HepG2 (cell line): Measurements from ENCODE around the gene ACTN3. TPM values are rescaled to one million over a fixed set of nuclear protein-coding genes. Genes with fewer than 3 reads are reported as not detected.

ENCODE experiments used
- ATAC-seq: fragments of 200-7000 bp; cut with Tn5 transposase; 3 replicates; pipeline ENCODE4 v1.9.1; 2020; ENCODE audit warnings: mild to moderate bottlenecking, moderate library complexity
- BruUV-seq: library from RNA; stranded (reverse); fragments of 400-500 nt; replicated peaks from 2 replicates; lab custom pipeline; 2021; lab: Mats Ljungman, UMichigan
- CTCF ChIA-PET: fragments of 300-600 bp; formaldehyde crosslinking; extraction: SDS; loops from one replicate; lab custom pipeline; 2021; ENCODE audit warnings: low total read pairs, inconsistent platforms, low intra/inter-chr PET ratio; lab: Yijun Ruan, JAX
- POLR2A ChIA-PET: fragments of 350-600 bp; sonication (Branson Sonifier 250); formaldehyde crosslinking; loops from one replicate; lab custom pipeline; 2020; ENCODE audit warnings: antibody characterized with exemption, inconsistent platforms; lab: Yijun Ruan, JAX
- DNase-seq: peaks from one replicate; pipeline ENCODE4 v3.0.0-alpha.2; 2015; ENCODE audit warnings: low spot score
- FAIRE-seq: peaks from 3 replicates; lab custom pipeline; 2011; peaks lifted over from hg19 to GRCh38; lab: Jason Lieb, UNC
- H2AFZ ChIP-seq: one replicate; pipeline ENCODE4 v1.6.1; 2011; ENCODE audit warnings: low read length, inconsistent platforms
- H3K27ac ChIP-seq: fragments of 300-600 bp; 3 replicates; pipeline ENCODE4 v1.8.0; 2011; ENCODE audit warnings: mixed run types, mild to moderate bottlenecking, mixed read lengths, low read length, inconsistent platforms; ENCODE audit not compliant: insufficient read depth; ENCODE audit errors: extremely low read length
- H3K27me3 ChIP-seq, 2 experiments: fragments of 200-600 bp in 1 of 2; 2 replicates in 1 of 2; 3 replicates in 1 of 2; pipeline versions ENCODE4 v1.6.0 to v1.8.0; 2011; ENCODE audit warnings: low read length in 2 of 2, mild to moderate bottlenecking in 2 of 2, moderate library complexity in 2 of 2, inconsistent platforms in 1 of 2; ENCODE audit not compliant: insufficient read depth in 2 of 2, control insufficient read depth in 1 of 2
- H3K36me3 ChIP-seq, 2 experiments: fragments of 200-600 bp in 1 of 2; replicated peaks in 1 of 2; 2 replicates in 1 of 2; 3 replicates in 1 of 2; pipeline versions ENCODE4 v1.5.1 to v1.8.0; 2011; ENCODE audit warnings: low read length in 2 of 2, inconsistent platforms in 1 of 2; ENCODE audit not compliant: insufficient read depth in 2 of 2, control insufficient read depth in 1 of 2
- H3K4me1 ChIP-seq: 2 replicates; pipeline ENCODE4 v1.5.1; 2012; ENCODE audit warnings: low read length, inconsistent platforms; ENCODE audit not compliant: insufficient read depth
- H3K4me2 ChIP-seq: 2 replicates; pipeline ENCODE4 v1.6.0; 2011; ENCODE audit warnings: low read depth, low read length, inconsistent platforms
- H3K4me3 ChIP-seq, 3 experiments: fragments of 200-600 bp in 1 of 3; sonication (generic), shearing (Covaris generic) in 1 of 3; replicated peaks in 1 of 3; 2 replicates each; pipeline ENCODE4 v1.5.1; 2011 to 2016; ENCODE audit warnings: low read length in 3 of 3, inconsistent platforms in 2 of 3, low read depth in 2 of 3, mild to moderate bottlenecking in 2 of 3, control low read depth in 1 of 3, mixed read lengths in 1 of 3; ENCODE audit not compliant: insufficient read depth in 1 of 3
- H3K79me2 ChIP-seq: one replicate; pipeline ENCODE4 v1.6.1; 2011; ENCODE audit warnings: low read length, inconsistent platforms; ENCODE audit not compliant: insufficient read depth
- H3K9ac ChIP-seq: 2 replicates; pipeline ENCODE4 v1.6.0; 2011; ENCODE audit warnings: mild to moderate bottlenecking, low read depth, low read length, inconsistent platforms; ENCODE audit not compliant: insufficient read depth
- H3K9me3 ChIP-seq: 2 replicates; pipeline ENCODE4 v1.5.1; 2012; ENCODE audit warnings: mild to moderate bottlenecking, low read length
- H4K20me1 ChIP-seq: 2 replicates; pipeline ENCODE4 v1.6.0; 2011; ENCODE audit warnings: inconsistent platforms, mild to moderate bottlenecking, low read length, moderate library complexity; ENCODE audit not compliant: insufficient read depth
- DNMT1 ChIP-seq: sonication (generic); formaldehyde crosslinking; IDR thresholded peaks from 2 replicates; pipeline ENCODE4 v1.5.1; 2020; ENCODE audit warnings: mild to moderate bottlenecking, missing genetic modification reagents
- KMT2A ChIP-seq: sonication (generic); formaldehyde crosslinking; IDR thresholded peaks from 2 replicates; pipeline ENCODE4 v1.4.0; 2020; ENCODE audit warnings: missing genetic modification reagents
- MAZ ChIP-seq, 2 experiments: sonication (generic) in 1 of 2; formaldehyde crosslinking in 1 of 2; IDR thresholded peaks; 2 replicates each; pipeline versions ENCODE4 v1.5.0 to v1.6.1; 2012 to 2020; ENCODE audit warnings: low read depth in 2 of 2, mild to moderate bottlenecking in 2 of 2, borderline replicate concordance in 1 of 2, improper control_type of control experiment in 1 of 2, low read length in 1 of 2, missing genetic modification reagents in 1 of 2, moderate library complexity in 1 of 2
- NR2F6 ChIP-seq, 2 experiments: IDR thresholded peaks; 2 replicates each; pipeline ENCODE4 v1.6.1; 2016; ENCODE audit warnings: antibody characterized with exemption in 1 of 2, mild to moderate bottlenecking in 1 of 2
- SKIL ChIP-seq: sonication (generic); formaldehyde crosslinking; IDR thresholded peaks from 2 replicates; pipeline ENCODE4 v1.8.0; 2022; ENCODE audit warnings: missing genetic modification reagents, mild to moderate bottlenecking, moderate library complexity, borderline replicate concordance
- SMAD3 ChIP-seq: sonication (generic); formaldehyde crosslinking; IDR thresholded peaks from 2 replicates; pipeline ENCODE4 v1.4.0; 2020; ENCODE audit warnings: missing genetic modification reagents
- SMARCE1 ChIP-seq: fragments of 450-650 bp; IDR thresholded peaks from 2 replicates; pipeline ENCODE4 v1.6.1; 2017; ENCODE audit warnings: borderline replicate concordance
- SRF ChIP-seq: IDR thresholded peaks from 2 replicates; pipeline ENCODE4 v1.6.1; 2011; ENCODE audit warnings: mild to moderate bottlenecking, low read depth, low read length, moderate library complexity
- THAP11 ChIP-seq: IDR thresholded peaks from 2 replicates; pipeline ENCODE4 v1.6.1; 2016; ENCODE audit warnings: missing biosample characterization, missing genetic modification reagents
- U2AF2 ChIP-seq: fragments of 200-400 bp; formaldehyde crosslinking; IDR thresholded peaks from 2 replicates; pipeline ENCODE4 v1.6.1; 2017; ENCODE audit warnings: low read depth, mild to moderate bottlenecking, low read length
- ZFP36 ChIP-seq: fragments of 150-350 bp; IDR thresholded peaks from 2 replicates; pipeline ENCODE4 v1.6.1; 2018; ENCODE audit warnings: borderline replicate concordance, low read length, low read depth; ENCODE audit not compliant: partially characterized antibody
- ZNF136 ChIP-seq: sonication (generic); formaldehyde crosslinking; IDR thresholded peaks from 2 replicates; pipeline ENCODE4 v1.8.1; 2022; ENCODE audit warnings: low read depth, mild to moderate bottlenecking, moderate library complexity, missing genetic modification reagents
- ZNF17 ChIP-seq: sonication (generic); formaldehyde crosslinking; IDR thresholded peaks from 2 replicates; pipeline ENCODE4 v1.5.0; 2020; ENCODE audit warnings: mild to moderate bottlenecking, missing genetic modification reagents
- ZNF18 ChIP-seq: sonication (generic); formaldehyde crosslinking; IDR thresholded peaks from 2 replicates; pipeline ENCODE4 v1.8.0; 2022; ENCODE audit warnings: mild to moderate bottlenecking, missing genetic modification reagents; ENCODE audit not compliant: insufficient replicate concordance
- ZNF609 ChIP-seq: sonication (generic); formaldehyde crosslinking; IDR thresholded peaks from 2 replicates; pipeline ENCODE4 v1.4.0; 2020; ENCODE audit warnings: mild to moderate bottlenecking, missing genetic modification reagents, borderline replicate concordance
- WGBS: methylation state at CpG from one replicate; pipeline ENCODE4 v1.1.6; 2017; ENCODE audit warnings: low lambda C conversion rate; 5-methylcytosine and 5-hydroxymethylcytosine counted together
- in situ Hi-C: cut with HindIII; loops from 2 replicates; pipeline ENCODE4 v1.10.0; 2017; ENCODE audit warnings: low pct_unique_long_range_greater_than_20kb; ENCODE audit not compliant: extremely low pct_ligation_motif_present
- intact Hi-C: fragments of 100-400 bp; cut with micrococcal nuclease; formaldehyde crosslinking; loops from one replicate; pipeline ENCODE4 v1.10.0; 2022; ENCODE audit not compliant: unreplicated experiment
- polyA plus RNA-seq, 8 experiments: library from polyadenylated mRNA; depleted of rRNA in 3 of 8; stranded (reverse) in 7 of 8; unstranded in 1 of 8; fragments of >200 nt; fragmentation: Illumina TruSeq in 4 of 8; extraction: Trizol in 4 of 8; gene quantifications; 2 replicates each; pipeline versions ENCODE4 v1.2.1 to v1.2.3, GENCODE V29; 2011 to 2016; ENCODE audit warnings: low read depth in 4 of 8, missing spikeins in 1 of 8, mixed read lengths in 1 of 8; ENCODE audit not compliant: insufficient read depth in 1 of 8
- total RNA-seq, 5 experiments: library from RNA; depleted of rRNA; stranded (reverse); fragments of >200 nt; fragmentation: Illumina TruSeq; extraction: Trizol; gene quantifications; 2 replicates each; pipeline ENCODE4 v1.2.3, GENCODE V29; 2016; ENCODE audit warnings: low read depth in 1 of 5

ACTN3 gene
- total and polyA plus RNA-seq, 2 of the 13 experiments (the other 11 are each of a cell fraction or from before 2014, with no cell fraction given), result 0.04 to 0.09 TPM

- BruUV-seq, result no TSS peak
- POLR2A ChIA-PET, result no interaction called here
- Histone ChIP-seq H3K4me2 (no peak overlapping the region), H3K36me3 (no peaks in the 10 kb centered on the region), H3K27me3 (peaks cover 4 to 40% of the 10 kb centered on the region in 2 experiments), H3K9me3 (no peaks in the 10 kb centered on the region), H3K27ac (no peak overlapping the region), H2AFZ (no peak overlapping the region), H3K9ac (no peak overlapping the region), H3K4me3 (no peak overlapping the region), H3K79me2 (no peaks in the 10 kb centered on the region), H4K20me1 (no peaks in the 10 kb centered on the region), H3K4me1 (peaks cover 8% of the 10 kb centered on the region)
- WGBS, result 31% methylated on average over 5 of the region's 5 CpGs
- FAIRE-seq (no peak), ATAC-seq (no peak), DNase-seq (no peak)
- intact Hi-C loops (no loop called here), in situ Hi-C loops (loop anchor here (25.0 kb wide), 1 partner anchor 283 kb away; the partner anchor contains the start of gene RCE1)
- CTCF ChIA-PET, result no interaction called here
- TF ChIP-seq ZNF17 (CRISPR knock-in tag) (no peak), ZNF609 (CRISPR knock-in tag) (no peak), SKIL (no peak), DNMT1 (no peak), THAP11 (no peak), ZNF18 (no peak), U2AF2 (no peak), NR2F6 (IDR thresholded peaks at IDR 0.05) (no peak), NR2F6 (CRISPR knock-in tag; IDR thresholded peaks at IDR 0.05) (no peak), ZFP36 (no peak), SMARCE1 (no peak), ZNF136 (CRISPR knock-in tag) (no peak), SRF (no peak), SMAD3 (CRISPR knock-in tag) (no peak), MAZ (IDR thresholded peaks at IDR 0.05; ENCODE audit: borderline replicate concordance, low read depth, low read length) (no peak), MAZ (CRISPR knock-in tag; IDR thresholded peaks at IDR 0.05; ENCODE audit: low read depth) (no peak), KMT2A (CRISPR knock-in tag) (no peak)
These were observed 7.9 kb downstream of the ACTN3 start for GRCh38 chr11:66554602-66555001.
